ENCODE results near the gene TMEM130. TPM values are rescaled to one million over a fixed set of nuclear protein-coding genes. Genes with fewer than 3 reads are reported as not detected.
A peak's percentile ranks its signal among the peaks of the same experiment; 100 is the strongest.
"Not testable (repeated sequence)": the region's sequence is repeated elsewhere in the genome, so short reads cannot be mapped to it uniquely, and the experiment has no call there.

Gene TMEM130
- total RNA-seq, 1 donor from 2014 or later = not detected

DNA sequence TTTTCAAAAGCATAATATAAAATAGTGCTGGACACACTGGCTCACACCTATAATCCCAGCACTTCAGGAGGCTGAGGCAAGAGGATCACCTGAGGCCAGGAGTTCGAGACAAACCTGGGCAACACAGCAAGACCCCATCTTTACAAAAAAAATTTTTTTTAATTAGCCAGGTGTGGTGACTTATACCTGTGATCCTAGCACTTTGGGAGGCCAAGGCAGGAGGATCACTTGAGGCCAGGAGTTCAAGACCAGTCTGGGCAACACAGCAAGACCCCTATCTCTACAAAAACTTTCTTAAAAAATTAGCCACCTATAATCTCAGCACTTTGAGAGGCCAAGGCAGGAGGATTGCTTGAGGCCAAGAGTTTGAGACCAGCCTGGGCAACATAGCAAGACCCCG, 27.3 kb downstream of the TMEM130 start:
- DNase-seq (ENCODE audit: low read depth in 2 of 2) = not testable (repeated sequence)

GRCh38 chr7:98841179-98841997, 28.4 kb downstream of the TMEM130 start:
- peak in 1 of 2 donors; percentile 46 for DNase-seq (ENCODE audit: low read depth in 2 of 2)

DNA sequence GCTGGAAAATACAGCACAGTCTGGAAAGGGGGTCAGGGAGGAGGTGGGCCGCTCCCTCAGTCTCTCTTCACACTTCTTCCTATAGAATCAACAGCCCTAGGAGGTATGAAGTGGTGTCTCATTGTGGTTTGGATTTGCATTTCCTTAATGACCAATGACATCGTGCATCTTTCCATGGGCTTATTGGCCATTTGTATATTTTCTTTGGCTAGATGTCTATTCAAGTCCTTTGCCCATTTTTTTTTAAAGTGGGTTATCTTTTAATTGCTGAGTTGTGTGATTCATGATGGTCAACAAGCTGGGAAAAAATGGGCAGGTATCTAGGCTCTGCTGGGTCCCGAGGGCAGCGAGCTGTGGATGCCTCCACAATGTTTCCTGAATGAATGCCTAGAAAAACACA, 29.1 kb downstream of the TMEM130 start:
- DNase-seq (ENCODE audit: low read depth in 2 of 2) = no peak

- DNase-seq (ENCODE audit: low read depth in 2 of 2) = no peak
Observed at GRCh38 chr7:98840096-98840495, 29.7 kb downstream of the TMEM130 start.

GRCh38 chr7:98837630-98837972, 32.2 kb downstream of the TMEM130 start:
- DNase-seq (ENCODE audit: low read depth in 2 of 2) = no peak

DNA sequence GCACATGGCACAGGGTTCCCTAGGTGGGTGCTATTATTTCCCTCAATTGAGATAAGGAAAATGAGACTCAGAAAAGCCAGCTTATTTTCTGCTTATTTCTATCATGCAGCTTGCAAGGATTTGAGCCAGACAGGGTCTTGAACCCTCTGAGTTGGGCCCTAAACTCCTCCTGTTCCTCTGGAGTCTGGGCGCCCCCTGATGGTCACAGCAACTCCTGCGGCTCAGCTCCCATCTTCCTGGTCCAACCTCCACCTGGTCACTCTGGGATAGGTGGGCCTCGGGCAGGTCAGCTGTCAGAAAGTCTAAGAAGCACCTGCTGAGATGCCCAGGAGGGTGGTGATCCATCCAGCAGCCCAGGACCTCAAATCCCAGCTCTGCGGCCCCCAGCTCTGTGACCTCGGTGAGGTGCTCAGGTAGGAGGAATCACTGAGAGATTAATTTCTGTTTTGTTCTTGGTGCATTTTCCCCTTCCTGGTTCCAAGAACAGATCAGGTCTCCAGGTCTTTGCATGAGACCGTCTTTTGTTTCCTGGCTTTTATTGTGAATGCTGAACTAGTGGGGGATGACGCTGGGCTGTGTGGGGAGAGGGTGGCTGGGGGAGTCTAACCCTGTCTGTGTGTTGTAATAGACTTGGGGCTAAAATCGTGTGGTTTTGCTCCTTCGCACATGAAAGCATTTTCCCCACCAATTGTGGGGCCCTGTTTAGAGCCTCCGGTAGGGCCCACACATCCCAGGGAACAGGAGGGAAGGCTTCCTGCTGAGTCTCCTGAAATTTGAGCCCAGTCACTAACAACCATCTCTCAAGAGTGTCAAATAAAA, 32.8 kb downstream of the TMEM130 start:
- DNase-seq (ENCODE audit: low read depth in 2 of 2) = no peak

DNA sequence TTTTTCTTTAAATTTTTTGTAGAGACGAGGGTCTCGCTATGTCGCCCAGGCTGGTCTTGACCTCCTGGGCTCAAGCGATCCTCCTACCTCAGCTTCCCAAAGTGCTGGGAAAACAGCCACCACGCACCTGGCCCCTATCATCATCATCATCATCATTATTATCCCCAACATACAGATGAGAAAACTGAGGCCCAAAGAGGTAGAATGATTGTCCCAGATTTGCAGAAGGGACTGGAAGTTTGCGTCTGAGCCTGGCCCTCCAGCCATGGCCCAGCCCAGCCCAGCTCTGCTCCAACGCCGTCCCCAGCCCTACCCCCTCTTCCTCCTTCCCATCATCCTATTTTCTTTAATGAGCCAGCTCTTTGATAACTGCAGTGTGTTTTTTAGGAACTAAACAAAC, 34.9 kb downstream of the TMEM130 start:
- DNase-seq (ENCODE audit: low read depth in 2 of 2) = no peak

- no peak for DNase-seq (ENCODE audit: low read depth in 2 of 2)
Observed at GRCh38 chr7:98833022-98833421, 36.8 kb downstream of the TMEM130 start.

- peak in 1 of 2 donors; percentile 33 for DNase-seq (ENCODE audit: low read depth in 2 of 2)
Observed at GRCh38 chr7:98831641-98832221, 38.1 kb downstream of the TMEM130 start.

DNA sequence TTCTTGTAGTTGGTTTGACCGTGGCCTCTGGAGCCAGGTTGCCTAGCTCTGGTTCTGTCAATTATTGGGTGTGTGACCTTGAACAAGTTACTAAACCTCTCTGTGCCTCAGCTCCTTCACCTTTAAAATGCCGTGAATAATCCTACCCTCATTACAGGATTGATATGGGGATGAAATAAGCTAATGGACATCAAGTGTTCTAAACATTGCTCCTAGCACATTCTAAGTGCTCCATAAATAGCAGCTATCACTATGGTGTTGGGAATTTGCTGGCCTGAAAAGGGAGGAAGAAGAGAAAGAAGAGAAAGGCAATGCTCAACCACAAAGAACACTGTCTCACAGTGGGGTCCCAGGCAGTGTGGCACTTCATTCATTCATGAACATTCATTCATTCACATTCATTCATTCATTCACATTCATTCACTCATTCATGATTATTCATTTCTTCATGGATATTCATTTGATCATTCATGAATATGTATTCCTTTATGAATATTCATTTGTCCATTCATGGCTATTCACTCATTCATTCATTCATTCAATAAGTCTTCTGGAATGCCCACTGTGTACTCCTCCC, 38.8 kb downstream of the TMEM130 start:
- no peak for DNase-seq (ENCODE audit: low read depth in 2 of 2)

DNA sequence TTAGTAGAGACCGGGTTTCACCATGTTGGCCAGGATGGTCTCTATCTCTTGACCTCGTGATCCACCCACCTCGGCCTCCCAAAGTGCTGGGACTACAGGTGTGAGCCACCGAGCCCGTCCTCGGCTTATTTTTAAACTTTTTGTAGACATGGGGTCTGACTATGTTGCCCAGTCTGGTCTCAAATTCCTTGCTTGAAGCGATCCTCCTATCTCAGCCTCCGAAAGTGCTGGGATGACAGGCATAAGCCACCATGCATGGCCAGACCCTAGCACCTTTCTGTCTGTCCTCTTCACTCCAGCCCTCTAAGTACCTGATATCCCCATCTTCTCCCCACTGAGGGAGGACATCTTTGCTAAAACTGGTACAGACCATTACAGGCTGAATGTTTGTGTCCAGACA, 41.4 kb downstream of the TMEM130 start:
- no peak for DNase-seq (ENCODE audit: low read depth in 2 of 2)

DNA sequence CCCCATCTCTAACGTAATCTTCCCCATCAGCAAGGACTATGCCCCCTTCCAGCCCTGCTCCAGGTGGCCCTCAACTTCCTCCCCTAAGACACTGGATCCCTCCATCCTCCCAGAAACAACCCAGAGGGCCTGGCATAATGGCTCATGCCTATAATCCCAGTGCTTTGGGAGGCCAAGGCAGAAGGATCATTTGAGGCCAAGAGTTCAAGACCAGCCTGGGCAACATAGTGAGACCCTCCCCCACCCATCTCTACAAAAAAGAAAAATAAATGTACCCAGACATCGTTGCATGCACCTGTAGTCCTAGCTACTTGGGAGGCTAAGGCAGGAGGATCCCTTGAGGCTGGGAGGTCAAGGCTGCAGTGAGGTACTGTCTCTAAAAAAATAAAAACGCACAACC, 42.6 kb downstream of the TMEM130 start:
- DNase-seq (ENCODE audit: low read depth in 2 of 2) = no peak

- DNase-seq (ENCODE audit: low read depth in 2 of 2) = no peak
Observed at GRCh38 chr7:98826811-98827231, 43.0 kb downstream of the TMEM130 start.

- DNase-seq (ENCODE audit: low read depth in 2 of 2) = no peak
Observed at GRCh38 chr7:98826387-98826786, 43.4 kb downstream of the TMEM130 start.

- DNase-seq (ENCODE audit: low read depth in 2 of 2) = no peak
Observed at GRCh38 chr7:98823226-98823625, 46.6 kb downstream of the TMEM130 start.

DNA sequence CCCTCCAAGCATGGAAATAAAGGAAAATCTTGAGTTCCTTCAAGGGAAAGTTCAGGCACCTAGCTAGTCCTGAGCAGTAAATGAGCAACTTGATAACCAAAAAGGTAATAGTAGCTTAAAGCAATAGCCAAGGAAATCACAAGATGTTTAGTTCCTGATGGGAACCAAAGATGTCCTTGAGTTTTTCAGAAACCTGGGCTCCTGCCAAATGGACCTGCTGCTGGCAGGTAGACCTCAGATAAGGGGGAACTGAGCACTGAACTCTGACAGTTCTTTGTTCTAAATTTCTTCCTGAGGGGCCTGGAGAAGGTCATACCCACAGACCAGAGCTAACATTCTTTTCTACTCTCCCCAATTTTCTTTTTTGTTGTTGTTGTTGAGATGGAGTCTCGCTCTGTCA, 48.5 kb downstream of the TMEM130 start:
- DNase-seq (ENCODE audit: low read depth in 2 of 2) = no peak

- no peak for DNase-seq (ENCODE audit: low read depth in 2 of 2)
Observed at GRCh38 chr7:98816967-98817710, 52.7 kb downstream of the TMEM130 start.

DNA sequence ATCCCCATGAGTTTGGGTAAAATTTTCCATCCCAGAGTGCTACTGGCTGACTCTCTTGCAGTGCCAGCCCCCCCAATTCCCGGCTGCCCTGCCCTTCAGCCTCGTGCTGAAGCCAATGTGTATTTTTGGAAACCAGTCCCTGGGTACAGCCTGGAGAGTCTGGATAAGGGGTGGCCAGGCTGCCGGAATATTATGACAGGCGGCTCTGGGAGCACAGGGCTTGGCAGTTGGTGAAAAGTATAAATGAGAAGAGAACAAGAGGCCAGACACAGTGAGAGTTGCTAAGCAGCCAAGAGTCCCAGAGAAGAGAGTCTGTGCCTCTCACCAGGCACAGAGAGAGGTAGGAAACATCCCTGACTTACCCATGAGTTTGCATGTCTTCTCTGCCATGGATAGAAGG, 53.6 kb downstream of the TMEM130 start:
- DNase-seq (ENCODE audit: low read depth in 2 of 2) = no peak

DNA sequence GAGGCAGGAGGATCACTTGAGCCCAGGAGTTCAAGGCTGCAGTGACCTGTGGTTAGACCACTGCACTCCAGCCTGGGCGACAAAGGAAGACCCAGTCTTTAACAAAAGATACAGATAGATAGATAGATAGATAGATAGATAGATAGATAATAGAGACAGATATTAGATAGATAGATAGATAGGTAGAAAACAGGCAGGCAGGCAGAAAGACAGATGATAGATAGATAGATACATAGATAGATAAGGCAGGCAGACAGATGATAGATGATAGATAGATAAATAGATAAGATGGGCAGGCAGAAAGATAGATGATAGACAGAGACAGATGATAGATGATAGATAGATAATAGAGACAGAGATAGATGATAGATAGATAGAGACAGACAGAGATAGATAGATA, 54.5 kb downstream of the TMEM130 start:
- DNase-seq (ENCODE audit: low read depth in 2 of 2) = no peak

DNA sequence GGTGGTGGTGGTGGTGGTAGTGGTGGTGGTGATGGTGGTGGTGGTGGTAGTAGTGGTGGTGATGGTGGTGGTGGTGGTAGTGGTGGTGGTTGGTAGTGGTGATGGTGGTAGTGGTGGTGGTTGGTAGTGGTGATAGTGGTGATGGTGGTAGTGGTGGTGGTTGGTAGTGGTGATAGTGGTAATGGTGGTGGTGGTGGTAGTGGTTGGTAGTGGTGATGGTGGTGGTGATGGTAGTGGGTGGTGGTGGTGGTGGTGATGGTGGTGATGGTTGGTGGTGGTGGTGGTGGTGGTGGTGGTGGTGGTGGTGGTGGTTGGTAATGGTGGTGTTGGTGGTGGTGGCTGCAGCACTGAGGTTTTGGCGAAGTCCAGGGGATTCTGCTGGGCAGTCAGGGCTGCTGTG, 58.5 kb downstream of the TMEM130 start:
- peak in 1 of 2 donors; percentile 12 for DNase-seq (ENCODE audit: low read depth in 2 of 2)

DNA sequence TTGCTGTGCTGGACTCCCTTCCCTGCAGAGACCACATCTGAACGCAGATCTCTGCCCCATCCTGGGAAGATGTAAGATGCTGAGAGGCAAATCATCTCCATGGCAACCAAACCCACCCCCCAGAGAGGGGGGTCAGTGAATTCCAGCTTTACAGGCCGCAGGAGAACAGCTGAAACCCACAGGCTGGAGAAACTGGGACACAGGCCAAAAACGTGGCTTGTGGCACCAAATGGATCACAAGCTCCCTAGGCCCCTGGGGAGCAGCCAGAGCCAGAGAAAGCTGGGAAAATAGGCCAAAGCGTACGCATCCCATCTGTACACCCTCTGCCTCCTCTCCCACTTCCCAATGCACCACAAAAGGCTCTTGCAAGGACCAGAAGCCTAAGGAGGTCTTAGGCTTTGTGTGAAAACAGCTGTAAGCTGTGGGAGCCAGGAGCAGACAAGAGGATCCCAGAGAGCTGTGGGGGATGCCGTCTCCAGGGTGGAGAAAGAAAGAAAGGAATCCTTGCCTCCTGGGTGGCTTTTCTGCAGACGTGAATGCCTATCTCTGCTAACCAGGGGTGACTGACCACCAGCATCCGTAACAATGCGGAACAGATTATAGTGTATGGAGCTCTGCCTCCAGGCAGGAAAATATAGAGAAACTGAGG, 59.5 kb downstream of the TMEM130 start:
- DNase-seq (ENCODE audit: low read depth in 2 of 2) = no peak

All from dermis microvascular lymphatic vessel endothelial cell (primary cell).